CD8-positive, alpha-beta memory T cell (primary cell): Measurements from ENCODE around the gene NCK2. TPM values are rescaled to one million over a fixed set of nuclear protein-coding genes. Genes with fewer than 3 reads are reported as not detected.

Source experiments
- CTCF ChIA-PET: fragments of 350-600 bp; sonication (Branson Sonifier 250); formaldehyde crosslinking; loops from one replicate; lab custom pipeline; 2021; ENCODE audit warnings: antibody characterized with exemption; lab: Charles Lee
- POLR2A ChIA-PET: fragments of 350-600 bp; sonication (Branson Sonifier 250); formaldehyde crosslinking; loops from one replicate; lab custom pipeline; 2021; ENCODE audit warnings: antibody characterized with exemption; lab: Charles Lee
- DNase-seq, 5 donors: peaks; one replicate each; pipeline versions ENCODE4 v3.0.0 to v3.0.0-alpha.2; 2020 to 2022; ENCODE audit warnings: mixed read lengths in 1 of 5
- H3K27ac ChIP-seq: one replicate; pipeline ENCODE4 v1.7.0; 2013; ENCODE audit warnings: low read depth, mild to moderate bottlenecking, low read length, moderate library complexity
- H3K27me3 ChIP-seq: 2 replicates; pipeline ENCODE4 v1.7.0; 2013; ENCODE audit warnings: low read length, mild to moderate bottlenecking; ENCODE audit not compliant: insufficient read depth, poor library complexity, severe bottlenecking
- H3K36me3 ChIP-seq: 2 replicates; pipeline ENCODE4 v1.7.0; 2013; ENCODE audit warnings: mild to moderate bottlenecking, low read length, moderate library complexity; ENCODE audit not compliant: insufficient read depth
- H3K4me1 ChIP-seq: 2 replicates; pipeline ENCODE4 v1.7.0; 2013; ENCODE audit warnings: mild to moderate bottlenecking, low read length, moderate library complexity; ENCODE audit not compliant: insufficient read depth
- H3K4me3 ChIP-seq: 2 replicates; pipeline ENCODE4 v1.7.0; 2013; ENCODE audit warnings: mild to moderate bottlenecking, low read length
- H3K9me3 ChIP-seq: 2 replicates; pipeline ENCODE4 v1.7.0; 2013; ENCODE audit warnings: mild to moderate bottlenecking, low read length
- H3K27ac Mint-ChIP-seq, 8 donors: one replicate each; pipeline ENCODE4 v1.8.0; 2020 to 2021; ENCODE audit warnings: mixed read lengths in 8 of 8, mild to moderate bottlenecking in 6 of 8, inconsistent platforms in 3 of 8, moderate library complexity in 3 of 8
- H3K27me3 Mint-ChIP-seq, 2 donors: one replicate each; pipeline ENCODE4 v1.8.0; 2020 to 2021; ENCODE audit warnings: mixed read lengths in 2 of 2, mild to moderate bottlenecking in 1 of 2, moderate library complexity in 1 of 2
- H3K36me3 Mint-ChIP-seq, 3 donors: one replicate each; pipeline ENCODE4 v1.8.0; 2020 to 2021; ENCODE audit warnings: mixed read lengths in 3 of 3, inconsistent platforms in 1 of 3, mild to moderate bottlenecking in 1 of 3
- H3K4me1 Mint-ChIP-seq, 3 donors: one replicate each; pipeline ENCODE4 v1.8.0; 2020 to 2021; ENCODE audit warnings: mixed read lengths in 3 of 3, inconsistent platforms in 1 of 3, mild to moderate bottlenecking in 1 of 3
- H3K4me3 Mint-ChIP-seq, 7 donors: one replicate each; pipeline ENCODE4 v1.8.0; 2020 to 2021; ENCODE audit warnings: mixed read lengths in 7 of 7, mild to moderate bottlenecking in 6 of 7, moderate library complexity in 4 of 7, inconsistent platforms in 2 of 7
- H3K9me3 Mint-ChIP-seq, 5 donors: one replicate each; pipeline ENCODE4 v1.8.0; 2020 to 2022; ENCODE audit warnings: mixed read lengths in 5 of 5, mild to moderate bottlenecking in 3 of 5, moderate library complexity in 2 of 5, inconsistent platforms in 1 of 5
- polyA plus RNA-seq: library from polyadenylated mRNA; unstranded; fragments of 300-500 nt; fragmentation: Illumina TruSeq; gene quantifications from one replicate; pipeline ENCODE4 v1.2.3, GENCODE V29; 2021
- total RNA-seq, 2 experiments: library from RNA; stranded (reverse); gene quantifications; one replicate each; pipeline ENCODE4 v1.2.3, GENCODE V29; 2021

NCK2 gene
- total RNA-seq, result 10 to 100 TPM; 72.4 to 76.1 TPM
- 77.9 TPM for polyA plus RNA-seq

GRCh38 chr2:105744909-105745853, at the start of gene NCK2:
NCK2 (plus strand) TSS chr2:105744912; CDS start chr2:105855064, 110,152 bp downstream.
- H3K27ac Mint-ChIP-seq, result peak within 1 kb of the TSS; percentile 92 to 100 (median 97)
- CTCF ChIA-PET, result interaction anchor here (0.7 to 5.4 kb wide), 12 partner anchors 9 to 349 kb away, joined by 3 to 29 read pairs (median 4); no protein-coding TSS in a partner anchor
- peak within 1 kb of the TSS; percentile 81 for H3K27ac ChIP-seq
- H3K4me3 Mint-ChIP-seq, result peak within 1 kb of the TSS; percentile 88 to 99 (median 97)
- no peaks in the 10 kb centered on the region for H3K27me3 ChIP-seq
- H3K27me3 Mint-ChIP-seq, result peaks cover 0 to 2% of the 10 kb centered on the region in 2 donors
- H3K36me3 Mint-ChIP-seq, result peaks cover 2 to 35% (median 9%) of the 10 kb centered on the region in 3 donors
- POLR2A ChIA-PET, result interaction anchor here (0.8 to 2.5 kb wide), 6 partner anchors 11 to 393 kb away, joined by 3 to 18 read pairs (median 4); no protein-coding TSS in a partner anchor
- H3K36me3 ChIP-seq, result no peaks in the 10 kb centered on the region
- H3K4me1 ChIP-seq, result peaks cover 73% of the 10 kb centered on the region
- H3K9me3 Mint-ChIP-seq, result no peaks in the 10 kb centered on the region
- H3K4me3 ChIP-seq, result peak within 1 kb of the TSS; percentile 90
- peak in 4 of 5 donors; percentile 17 to 52 (median 32) for DNase-seq
- H3K9me3 ChIP-seq, result no peaks in the 10 kb centered on the region
- peaks cover 78 to 81% (median 80%) of the 10 kb centered on the region in 3 donors for H3K4me1 Mint-ChIP-seq

GRCh38 chr2:105697781-105698449, 46.8 kb upstream of the NCK2 start:
- Mint-ChIP-seq H3K4me3 (no peak overlapping the region), H3K36me3 (peaks cover 0 to 14% (median 0%) of the 10 kb centered on the region in 3 donors), H3K27ac (peak overlapping the region in 1 of 8 donors; percentile 57), H3K9me3 (no peaks in the 10 kb centered on the region), H3K27me3 (peaks cover 9 to 47% of the 10 kb centered on the region in 2 donors), H3K4me1 (no peaks in the 10 kb centered on the region)
- H3K4me3 ChIP-seq, result no peak overlapping the region
- no peaks in the 10 kb centered on the region for H3K4me1 ChIP-seq
- no peak for DNase-seq
- H3K9me3 ChIP-seq, result no peaks in the 10 kb centered on the region
- ChIA-PET CTCF (no interaction called here), POLR2A (no interaction called here)
- H3K36me3 ChIP-seq, result no peaks in the 10 kb centered on the region
- H3K27me3 ChIP-seq, result no peaks in the 10 kb centered on the region
- no peak overlapping the region for H3K27ac ChIP-seq

DNA sequence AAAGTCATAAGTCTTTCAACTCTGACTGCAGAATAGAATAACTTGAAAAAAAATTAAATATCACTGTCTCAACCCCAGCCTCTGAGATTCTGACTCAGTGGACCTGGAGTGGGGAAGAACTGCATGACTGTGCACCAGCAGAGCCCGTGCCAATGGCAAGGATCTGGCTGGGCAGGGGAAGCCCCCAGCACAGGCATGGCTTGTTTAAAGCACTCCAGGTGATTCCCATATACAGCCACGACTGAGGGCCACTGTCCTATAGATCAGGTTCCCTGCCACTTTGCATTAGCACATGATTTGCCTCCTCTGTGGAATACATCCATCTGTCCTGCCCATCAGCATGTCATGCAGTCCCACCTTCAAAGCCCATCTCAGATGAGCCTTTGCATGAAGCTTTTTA, 45.9 kb upstream of the NCK2 start:
- Histone ChIP-seq H3K27ac (no peak overlapping the region), H3K9me3 (no peaks in the 10 kb centered on the region)

DNA sequence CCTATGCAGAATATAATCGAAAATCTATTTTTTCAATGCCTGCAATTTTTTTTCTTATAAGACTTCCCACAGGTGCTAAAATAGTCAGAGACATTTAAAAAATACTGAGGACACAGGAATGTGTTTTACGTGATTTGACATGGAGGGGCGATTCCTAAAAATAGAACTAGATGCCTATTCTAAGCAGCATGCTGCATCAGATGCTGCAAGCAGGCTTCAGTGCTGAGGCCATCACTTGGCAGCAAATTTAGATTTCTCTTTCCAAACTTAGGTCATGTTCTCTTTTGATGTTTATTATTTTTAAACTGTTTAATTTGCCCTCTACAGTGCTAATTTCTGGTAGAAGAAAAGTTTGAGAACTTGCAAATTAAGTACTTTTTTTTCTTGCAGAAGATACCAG, 43.7 kb upstream of the NCK2 start:
- H3K4me1 ChIP-seq, result no peaks in the 10 kb centered on the region
- H3K36me3 ChIP-seq, result no peaks in the 10 kb centered on the region
- H3K27me3 ChIP-seq, result no peaks in the 10 kb centered on the region
- no peaks in the 10 kb centered on the region for H3K9me3 Mint-ChIP-seq
- no peak overlapping the region for H3K27ac ChIP-seq
- no peak overlapping the region for H3K27ac Mint-ChIP-seq
- no peaks in the 10 kb centered on the region for H3K4me1 Mint-ChIP-seq
- ChIA-PET CTCF (no interaction called here), POLR2A (no interaction called here)
- no peak overlapping the region for H3K4me3 ChIP-seq
- H3K36me3 Mint-ChIP-seq, result peaks cover 0 to 9% (median 0%) of the 10 kb centered on the region in 3 donors
- no peak for DNase-seq
- peaks cover 10 to 40% of the 10 kb centered on the region in 2 donors for H3K27me3 Mint-ChIP-seq
- no peak overlapping the region for H3K4me3 Mint-ChIP-seq
- no peaks in the 10 kb centered on the region for H3K9me3 ChIP-seq

More for the DNA sequence above, 45.9 kb upstream of the NCK2 start:
- Mint-ChIP-seq H3K27ac (peak overlapping the region in 1 of 8 donors; percentile 24), H3K9me3 (no peaks in the 10 kb centered on the region), H3K27me3 (peaks cover 9 to 50% of the 10 kb centered on the region in 2 donors), H3K4me1 (no peaks in the 10 kb centered on the region), H3K4me3 (no peak overlapping the region), H3K36me3 (peaks cover 0 to 13% (median 0%) of the 10 kb centered on the region in 3 donors)
- ChIA-PET POLR2A (no interaction called here), CTCF (no interaction called here)
- no peak overlapping the region for H3K4me3 ChIP-seq
- no peak for DNase-seq
- H3K27me3 ChIP-seq, result no peaks in the 10 kb centered on the region
- no peaks in the 10 kb centered on the region for H3K36me3 ChIP-seq
- no peaks in the 10 kb centered on the region for H3K4me1 ChIP-seq

DNA sequence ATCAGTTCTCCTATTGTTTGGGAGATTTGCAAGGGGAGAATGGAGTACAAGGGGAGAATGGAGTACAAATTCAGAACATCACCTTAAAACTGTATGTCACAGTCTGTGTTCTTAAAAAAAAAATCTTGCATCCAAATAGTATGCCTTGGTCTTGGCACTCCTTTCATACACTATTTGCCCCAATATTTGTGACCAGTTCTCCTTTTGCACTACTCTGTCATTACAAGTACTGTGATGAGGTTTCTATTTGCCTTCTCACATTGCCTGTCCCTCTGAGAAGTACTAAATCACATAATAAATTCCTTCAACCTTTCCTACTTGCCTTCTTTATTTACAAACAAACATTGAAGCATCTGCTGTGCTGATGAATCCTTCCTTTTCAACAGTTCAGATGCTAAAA, 36.0 kb upstream of the NCK2 start:
- Histone ChIP-seq H3K4me1 (no peaks in the 10 kb centered on the region), H3K27ac (no peak overlapping the region), H3K4me3 (no peak overlapping the region), H3K27me3 (no peaks in the 10 kb centered on the region), H3K36me3 (no peaks in the 10 kb centered on the region), H3K9me3 (no peaks in the 10 kb centered on the region)
- ChIA-PET CTCF (no interaction called here), POLR2A (no interaction called here)
- Mint-ChIP-seq H3K36me3 (peaks cover 0 to 9% (median 0%) of the 10 kb centered on the region in 3 donors), H3K4me1 (no peaks in the 10 kb centered on the region), H3K27ac (no peak overlapping the region), H3K27me3 (peaks cover 8 to 13% of the 10 kb centered on the region in 2 donors), H3K4me3 (no peak overlapping the region), H3K9me3 (no peaks in the 10 kb centered on the region)
- DNase-seq, result no peak

- H3K4me1 ChIP-seq, result no peaks in the 10 kb centered on the region
- Mint-ChIP-seq H3K4me1 (no peaks in the 10 kb centered on the region), H3K27ac (peak overlapping the region in 1 of 8 donors; percentile 51), H3K36me3 (peaks cover 0 to 8% (median 0%) of the 10 kb centered on the region in 3 donors), H3K27me3 (peaks cover 16 to 21% of the 10 kb centered on the region in 2 donors), H3K9me3 (no peaks in the 10 kb centered on the region), H3K4me3 (no peak overlapping the region)
- ChIA-PET POLR2A (no interaction called here), CTCF (no interaction called here)
- H3K27ac ChIP-seq, result no peak overlapping the region
- no peaks in the 10 kb centered on the region for H3K9me3 ChIP-seq
- no peaks in the 10 kb centered on the region for H3K27me3 ChIP-seq
- DNase-seq, result no peak
- no peaks in the 10 kb centered on the region for H3K36me3 ChIP-seq
- no peak overlapping the region for H3K4me3 ChIP-seq
Measured at GRCh38 chr2:105711394-105711793, 33.3 kb upstream of the NCK2 start.

DNA sequence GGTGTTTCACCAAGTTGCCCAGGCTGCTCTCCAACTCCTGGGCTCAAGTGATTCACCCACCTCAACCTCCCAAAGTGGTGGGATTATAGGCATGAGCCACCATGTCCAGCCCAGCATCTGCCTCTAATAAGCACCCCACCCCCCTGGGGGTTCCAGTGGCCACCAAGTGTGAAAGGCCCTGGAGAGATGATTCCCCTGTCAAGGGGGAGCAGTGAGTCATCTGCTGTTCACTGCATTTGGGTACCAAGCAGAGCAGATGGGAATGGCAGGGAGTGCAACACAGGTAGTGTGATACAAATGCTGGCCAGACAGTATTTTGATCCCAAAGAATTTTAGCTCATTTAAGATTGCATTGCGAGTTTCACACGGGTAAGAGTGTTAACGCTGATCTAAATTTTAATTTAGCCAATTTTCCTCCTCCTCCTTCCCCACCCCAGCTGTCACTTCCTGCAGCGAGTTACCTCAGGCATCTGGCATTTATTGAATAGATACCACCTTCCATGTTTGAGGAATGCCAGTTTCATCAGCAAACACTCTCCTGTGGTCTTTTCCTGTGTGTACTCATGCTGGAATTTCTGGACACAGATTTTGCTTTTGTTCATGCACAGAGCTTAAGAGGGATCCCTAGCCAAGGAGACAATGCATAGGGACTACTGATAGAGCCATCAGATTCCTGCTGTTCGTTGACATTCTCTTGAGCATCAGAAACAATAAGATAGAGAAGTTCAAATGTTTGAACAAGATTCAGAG, 32.4 kb upstream of the NCK2 start:
- H3K9me3 ChIP-seq, result no peaks in the 10 kb centered on the region
- H3K27ac Mint-ChIP-seq, result no peak overlapping the region
- no peak overlapping the region for H3K27ac ChIP-seq
- H3K27me3 Mint-ChIP-seq, result peaks cover 16 to 21% of the 10 kb centered on the region in 2 donors
- no peaks in the 10 kb centered on the region for H3K4me1 ChIP-seq
- no peaks in the 10 kb centered on the region for H3K4me1 Mint-ChIP-seq
- H3K9me3 Mint-ChIP-seq, result no peaks in the 10 kb centered on the region
- ChIA-PET CTCF (interaction anchor here (1.1 kb wide), 1 partner anchor 65 kb away, joined by 3 read pairs; no protein-coding TSS in a partner anchor), POLR2A (no interaction called here)
- H3K36me3 Mint-ChIP-seq, result peaks cover 0 to 8% (median 0%) of the 10 kb centered on the region in 3 donors
- no peaks in the 10 kb centered on the region for H3K27me3 ChIP-seq
- H3K4me3 Mint-ChIP-seq, result no peak overlapping the region
- H3K4me3 ChIP-seq, result no peak overlapping the region
- no peaks in the 10 kb centered on the region for H3K36me3 ChIP-seq
- no peak for DNase-seq
